Mesendoderm (in vitro differentiated cells): ENCODE data around the gene CGNL1.

Experiments used
- DNase-seq: peaks from one replicate; pipeline ENCODE4 v3.0.0; 2013
- H2AK5ac ChIP-seq: 2 replicates; pipeline ENCODE4 v1.6.1; 2013; ENCODE audit warnings: low read length, inconsistent platforms
- H2BK120ac ChIP-seq: 2 replicates; pipeline ENCODE4 v1.6.1; 2013; ENCODE audit warnings: low read depth, mild to moderate bottlenecking, low read length, moderate library complexity, mixed read lengths
- H2BK15ac ChIP-seq: replicated peaks from 2 replicates; pipeline ENCODE4 v1.6.1; 2013; ENCODE audit warnings: low read depth, mild to moderate bottlenecking, moderate library complexity
- H2BK5ac ChIP-seq: 2 replicates; pipeline ENCODE4 v1.6.1; 2013; ENCODE audit warnings: low read length, inconsistent platforms
- H3K18ac ChIP-seq: 2 replicates; pipeline ENCODE4 v1.6.1; 2013; ENCODE audit warnings: mild to moderate bottlenecking, low read length, mixed read lengths
- H3K23ac ChIP-seq: one replicate; pipeline ENCODE4 v1.6.1; 2013; ENCODE audit warnings: low read length
- H3K27ac ChIP-seq: 2 replicates; pipeline ENCODE4 v1.5.1; 2013; ENCODE audit warnings: low read depth, mild to moderate bottlenecking, inconsistent platforms, low read length, moderate library complexity
- H3K27me3 ChIP-seq: 2 replicates; pipeline ENCODE4 v1.6.1; 2013; ENCODE audit warnings: low read length, control low read depth, mild to moderate bottlenecking, inconsistent platforms; ENCODE audit not compliant: insufficient read depth, poor library complexity
- H3K36me3 ChIP-seq: 2 replicates; pipeline ENCODE4 v1.6.1; 2013; ENCODE audit warnings: low read length, inconsistent platforms; ENCODE audit not compliant: control insufficient read depth, insufficient read depth
- H3K4ac ChIP-seq: one replicate; pipeline ENCODE4 v1.6.1; 2013; ENCODE audit warnings: low read depth, mild to moderate bottlenecking, low read length, moderate library complexity
- H3K4me1 ChIP-seq: 2 replicates; pipeline ENCODE4 v1.6.1; 2013; ENCODE audit warnings: low read depth, low read length, inconsistent platforms; ENCODE audit not compliant: control insufficient read depth
- H3K4me2 ChIP-seq: 2 replicates; pipeline ENCODE4 v1.6.1; 2013; ENCODE audit warnings: low read length
- H3K4me3 ChIP-seq: 2 replicates; pipeline ENCODE4 v1.5.1; 2013; ENCODE audit warnings: mild to moderate bottlenecking, low read length
- H3K56ac ChIP-seq: one replicate; pipeline ENCODE4 v1.6.1; 2013; ENCODE audit warnings: low read length
- H3K79me1 ChIP-seq: 2 replicates; pipeline ENCODE4 v1.6.1; 2013; ENCODE audit warnings: low read length, inconsistent platforms
- H3K79me2 ChIP-seq: 2 replicates; pipeline ENCODE4 v1.6.1; 2013; ENCODE audit warnings: mild to moderate bottlenecking, low read length; ENCODE audit not compliant: control insufficient read depth, insufficient read depth
- H3K9ac ChIP-seq: 2 replicates; pipeline ENCODE4 v1.6.1; 2013; ENCODE audit warnings: low read length, inconsistent platforms
- H4K5ac ChIP-seq: one replicate; pipeline ENCODE4 v1.6.1; 2013; ENCODE audit warnings: low read length
- H4K8ac ChIP-seq: one replicate; pipeline ENCODE4 v1.6.1; 2013; ENCODE audit warnings: low read depth, mild to moderate bottlenecking, control low read depth, low read length, moderate library complexity
- WGBS: extraction: QIAGEN DNeasy Blood & Tissue Kit; methylation state at CpG from one replicate; pipeline ENCODE4 v1.1.7; 2013; ENCODE audit warnings: low lambda C conversion rate, missing lambda C conversion rate; ENCODE audit not compliant: insufficient coverage; ENCODE audit errors: extremely low coverage; 5-methylcytosine and 5-hydroxymethylcytosine counted together

The CGNL1 gene

GRCh38 chr15:57528940-57529565 is 152.7 kb downstream of the CGNL1 start:
- DNase-seq: no peak
- H3K4me1 ChIP-seq: peaks cover 4% of the 10 kb centered on the region
- no peak overlapping the region for H4K5ac ChIP-seq
- H3K56ac ChIP-seq: no peak overlapping the region
- no peak overlapping the region for H3K18ac ChIP-seq
- no peak overlapping the region for H2AK5ac ChIP-seq
- no peak overlapping the region for H3K9ac ChIP-seq
- H3K4me3 ChIP-seq: no peak overlapping the region
- no peak overlapping the region for H3K4ac ChIP-seq
- WGBS: no CpG with 5 or more reads among the region's 1 CpG
- H3K79me2 ChIP-seq: no peaks in the 10 kb centered on the region
- H2BK5ac ChIP-seq: no peak overlapping the region
- H4K8ac ChIP-seq: no peak overlapping the region
- H3K4me2 ChIP-seq: no peak overlapping the region
- peaks cover 2% of the 10 kb centered on the region for H3K36me3 ChIP-seq
- H3K79me1 ChIP-seq: no peaks in the 10 kb centered on the region
- no peak overlapping the region for H3K23ac ChIP-seq
- H2BK120ac ChIP-seq: no peak overlapping the region
- H3K27me3 ChIP-seq: no peaks in the 10 kb centered on the region
- no peak overlapping the region for H2BK15ac ChIP-seq
- H3K27ac ChIP-seq: no peak overlapping the region

- Histone ChIP-seq H3K79me2 (no peaks in the 10 kb centered on the region), H3K4me2 (no peak overlapping the region), H3K9ac (no peak overlapping the region), H4K5ac (no peak overlapping the region), H3K36me3 (peaks cover 2% of the 10 kb centered on the region), H2BK120ac (no peak overlapping the region), H3K4ac (no peak overlapping the region), H3K27ac (no peak overlapping the region), H3K79me1 (no peaks in the 10 kb centered on the region), H3K18ac (no peak overlapping the region), H2BK5ac (no peak overlapping the region), H3K4me3 (no peak overlapping the region), H3K23ac (no peak overlapping the region), H3K56ac (no peak overlapping the region), H2BK15ac (no peak overlapping the region), H3K27me3 (no peaks in the 10 kb centered on the region), H4K8ac (no peak overlapping the region), H3K4me1 (peaks cover 4% of the 10 kb centered on the region), H2AK5ac (no peak overlapping the region)
- no peak for DNase-seq
- WGBS: no CpG with 5 or more reads among the region's 2 CpGs
Measured at GRCh38 chr15:57529748-57530147, 153.4 kb downstream of the CGNL1 start.

- Histone ChIP-seq H4K8ac (no peak overlapping the region), H4K5ac (no peak overlapping the region), H3K4me3 (no peak overlapping the region), H2BK120ac (no peak overlapping the region), H2BK15ac (no peak overlapping the region), H3K9ac (no peak overlapping the region), H2BK5ac (no peak overlapping the region), H3K56ac (no peak overlapping the region), H3K23ac (no peak overlapping the region), H3K79me2 (no peaks in the 10 kb centered on the region), H3K4me1 (no peaks in the 10 kb centered on the region), H2AK5ac (no peak overlapping the region), H3K27me3 (no peaks in the 10 kb centered on the region), H3K18ac (no peak overlapping the region), H3K79me1 (no peaks in the 10 kb centered on the region), H3K27ac (no peak overlapping the region), H3K36me3 (peaks cover 4% of the 10 kb centered on the region), H3K4me2 (no peak overlapping the region), H3K4ac (no peak overlapping the region)
- no peak for DNase-seq
- no CpG with 5 or more reads among the region's 6 CpGs for WGBS
Measured at GRCh38 chr15:57532731-57533447, 156.6 kb downstream of the CGNL1 start.

GRCh38 chr15:57533448-57533799 is 157.1 kb downstream of the CGNL1 start:
- WGBS: no CpG with 5 or more reads among the region's 5 CpGs
- H3K23ac ChIP-seq: no peak overlapping the region
- no peak overlapping the region for H3K4me2 ChIP-seq
- no peak overlapping the region for H3K4ac ChIP-seq
- H2BK5ac ChIP-seq: no peak overlapping the region
- no peak overlapping the region for H3K27ac ChIP-seq
- H3K79me1 ChIP-seq: no peaks in the 10 kb centered on the region
- H3K56ac ChIP-seq: no peak overlapping the region
- no peak for DNase-seq
- H3K9ac ChIP-seq: no peak overlapping the region
- H2AK5ac ChIP-seq: no peak overlapping the region
- H2BK120ac ChIP-seq: no peak overlapping the region
- no peaks in the 10 kb centered on the region for H3K4me1 ChIP-seq
- no peak overlapping the region for H2BK15ac ChIP-seq
- H4K8ac ChIP-seq: no peak overlapping the region
- no peak overlapping the region for H3K4me3 ChIP-seq
- no peaks in the 10 kb centered on the region for H3K27me3 ChIP-seq
- H3K18ac ChIP-seq: no peak overlapping the region
- no peaks in the 10 kb centered on the region for H3K79me2 ChIP-seq
- H3K36me3 ChIP-seq: peaks cover 4% of the 10 kb centered on the region
- no peak overlapping the region for H4K5ac ChIP-seq

GRCh38 chr15:57534281-57534680 is 158.0 kb downstream of the CGNL1 start:
- Histone ChIP-seq H3K79me2 (no peaks in the 10 kb centered on the region), H3K4me1 (no peaks in the 10 kb centered on the region), H3K23ac (no peak overlapping the region), H3K4me3 (no peak overlapping the region), H3K9ac (no peak overlapping the region), H2BK15ac (no peak overlapping the region), H3K4me2 (no peak overlapping the region), H3K18ac (no peak overlapping the region), H3K36me3 (peaks cover 2% of the 10 kb centered on the region), H3K4ac (no peak overlapping the region), H2BK5ac (no peak overlapping the region), H4K5ac (no peak overlapping the region), H3K56ac (no peak overlapping the region), H3K79me1 (no peaks in the 10 kb centered on the region), H3K27me3 (no peaks in the 10 kb centered on the region), H3K27ac (no peak overlapping the region), H2BK120ac (no peak overlapping the region), H4K8ac (no peak overlapping the region), H2AK5ac (no peak overlapping the region)
- no peak for DNase-seq
- no CpG with 5 or more reads among the region's 6 CpGs for WGBS

GRCh38 chr15:57537072-57537471 is 160.8 kb downstream of the CGNL1 start:
- Histone ChIP-seq H3K23ac (no peak overlapping the region), H3K4me2 (no peak overlapping the region), H3K4ac (no peak overlapping the region), H3K9ac (no peak overlapping the region), H3K27ac (no peak overlapping the region), H4K5ac (no peak overlapping the region), H2BK120ac (no peak overlapping the region), H3K79me1 (no peaks in the 10 kb centered on the region), H3K56ac (no peak overlapping the region), H3K36me3 (peaks cover 2% of the 10 kb centered on the region), H3K18ac (no peak overlapping the region), H3K27me3 (no peaks in the 10 kb centered on the region), H2BK15ac (no peak overlapping the region), H3K79me2 (no peaks in the 10 kb centered on the region), H2AK5ac (no peak overlapping the region), H3K4me1 (no peaks in the 10 kb centered on the region), H4K8ac (no peak overlapping the region), H3K4me3 (no peak overlapping the region), H2BK5ac (no peak overlapping the region)
- no CpG with 5 or more reads among the region's 7 CpGs for WGBS
- DNase-seq: peak; percentile 95
